ENCODE measurements around the gene CDH13.

GRCh38 chr16:83102336-83102735 lies 475.6 kb downstream of the CDH13 start:
- TF ChIP-seq CTCF (IDR thresholded peaks at IDR 0.05) (no peak), POLR2A (IDR thresholded peaks at IDR 0.05) (no peak)

All from body of pancreas (tissue), 4 donors.